ENCODE results near the gene TMEM39B. TPM values are rescaled to one million over a fixed set of nuclear protein-coding genes. Genes with fewer than 3 reads are reported as not detected.

TMEM39B gene
- total RNA-seq, 4 donors from 2014 or later: 7.6 to 12.8 (median 9.6) TPM

DNA sequence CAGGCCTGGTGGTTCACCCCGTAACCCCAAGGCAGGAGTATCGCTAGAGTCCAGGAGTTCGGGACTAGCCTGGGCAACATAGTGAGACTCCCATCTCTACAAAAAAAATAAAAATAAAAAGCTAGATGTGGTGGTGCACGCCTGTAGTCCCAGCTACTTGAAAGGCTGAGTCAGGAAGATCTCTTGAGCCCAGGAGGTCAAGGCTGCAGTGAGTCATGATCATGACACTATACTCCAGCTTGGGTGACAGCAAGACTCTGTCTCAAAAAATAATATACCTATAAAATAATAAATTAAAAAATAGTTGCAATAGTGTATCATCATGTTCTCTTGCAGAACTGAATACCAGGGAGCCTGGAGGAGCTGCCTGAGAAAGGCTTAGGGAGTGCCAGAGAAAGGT, 19.9 kb upstream of the TMEM39B start:
- H3K9me3 ChIP-seq: no peaks in the 10 kb centered on the region
- no peak overlapping the region for H3K4me3 ChIP-seq (replicated peaks in 1 of 3)
- WGBS, 2 donors: 97 to 98% methylated on average over 4 of the region's 4 CpGs
- H3K4me1 ChIP-seq: peaks cover 0 to 4% of the 10 kb centered on the region in 2 donors
- H3K27ac ChIP-seq: no peak overlapping the region
- H3K36me3 ChIP-seq: peaks cover 17 to 43% of the 10 kb centered on the region in 2 donors
- H3K27me3 ChIP-seq: no peaks in the 10 kb centered on the region
- no peak for DNase-seq
- TF ChIP-seq POLR2A (IDR thresholded peaks at IDR 0.05): no peak
- TF ChIP-seq, protein P1, sequence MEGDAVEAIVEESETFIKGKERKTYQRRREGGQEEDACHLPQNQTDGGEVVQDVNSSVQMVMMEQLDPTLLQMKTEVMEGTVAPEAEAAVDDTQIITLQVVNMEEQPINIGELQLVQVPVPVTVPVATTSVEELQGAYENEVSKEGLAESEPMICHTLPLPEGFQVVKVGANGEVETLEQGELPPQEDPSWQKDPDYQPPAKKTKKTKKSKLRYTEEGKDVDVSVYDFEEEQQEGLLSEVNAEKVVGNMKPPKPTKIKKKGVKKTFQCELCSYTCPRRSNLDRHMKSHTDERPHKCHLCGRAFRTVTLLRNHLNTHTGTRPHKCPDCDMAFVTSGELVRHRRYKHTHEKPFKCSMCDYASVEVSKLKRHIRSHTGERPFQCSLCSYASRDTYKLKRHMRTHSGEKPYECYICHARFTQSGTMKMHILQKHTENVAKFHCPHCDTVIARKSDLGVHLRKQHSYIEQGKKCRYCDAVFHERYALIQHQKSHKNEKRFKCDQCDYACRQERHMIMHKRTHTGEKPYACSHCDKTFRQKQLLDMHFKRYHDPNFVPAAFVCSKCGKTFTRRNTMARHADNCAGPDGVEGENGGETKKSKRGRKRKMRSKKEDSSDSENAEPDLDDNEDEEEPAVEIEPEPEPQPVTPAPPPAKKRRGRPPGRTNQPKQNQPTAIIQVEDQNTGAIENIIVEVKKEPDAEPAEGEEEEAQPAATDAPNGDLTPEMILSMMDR (IDR thresholded peaks at IDR 0.05): no peak
- intact Hi-C loops (cut with DNase I): no loop called here

DNA sequence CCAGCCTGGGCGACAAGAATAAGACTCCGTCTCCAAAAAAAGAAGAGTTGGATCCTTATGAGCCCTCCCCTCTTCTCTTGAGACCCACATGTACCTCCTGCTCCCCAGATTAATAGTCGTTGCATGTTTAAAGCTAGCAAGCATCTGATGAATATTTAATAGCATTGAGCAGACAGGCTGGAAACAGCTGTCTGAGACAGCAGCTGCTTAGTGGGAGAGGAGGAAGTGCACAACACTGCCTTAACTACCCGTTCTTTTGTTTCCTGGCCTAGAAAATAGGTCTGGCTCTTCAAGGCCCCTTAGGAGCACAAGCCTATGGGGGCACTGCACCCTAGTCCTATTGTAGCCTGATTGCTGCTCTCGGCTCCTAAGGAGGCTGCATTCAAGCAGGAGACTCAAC, 17.3 kb upstream of the TMEM39B start:
- peaks cover 25 to 49% of the 10 kb centered on the region in 2 donors for H3K36me3 ChIP-seq
- no peak overlapping the region for H3K27ac ChIP-seq
- no peaks in the 10 kb centered on the region for H3K9me3 ChIP-seq
- peaks cover 0 to 4% of the 10 kb centered on the region in 2 donors for H3K4me1 ChIP-seq
- H3K4me3 ChIP-seq (replicated peaks in 1 of 3): no peak overlapping the region
- TF ChIP-seq, protein P1 (IDR thresholded peaks at IDR 0.05): no peak
- no peak for TF ChIP-seq POLR2A (IDR thresholded peaks at IDR 0.05)
- WGBS, 2 donors: 89 to 95% methylated on average over 5 of the region's 5 CpGs
- intact Hi-C loops (cut with DNase I): no loop called here
- DNase-seq: no peak
- no peaks in the 10 kb centered on the region for H3K27me3 ChIP-seq

DNA sequence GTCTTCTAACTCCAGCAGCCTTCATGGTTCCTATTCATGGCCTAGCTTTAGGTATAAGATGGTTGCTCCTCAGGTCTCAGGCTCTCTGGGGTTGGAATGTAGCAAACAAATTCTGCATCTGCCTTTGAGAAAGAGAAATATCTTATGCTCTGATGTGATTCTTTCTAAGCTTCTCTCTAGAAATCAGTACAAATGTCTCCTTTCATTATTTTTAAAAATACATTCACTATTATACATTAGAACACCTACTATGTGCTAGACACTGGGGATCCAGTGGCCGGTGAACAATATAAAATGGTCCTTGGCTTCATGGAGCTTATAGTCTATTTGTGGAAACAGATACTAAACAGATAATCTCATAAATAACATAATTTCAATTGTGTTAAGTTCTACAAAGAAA, 16.1 kb upstream of the TMEM39B start:
- TF ChIP-seq, protein P1 (IDR thresholded peaks at IDR 0.05): no peak
- no peak for TF ChIP-seq POLR2A (IDR thresholded peaks at IDR 0.05)
- H3K27ac ChIP-seq: no peak overlapping the region
- H3K4me3 ChIP-seq (replicated peaks in 1 of 3): no peak overlapping the region
- H3K36me3 ChIP-seq: peaks cover 35 to 49% of the 10 kb centered on the region in 2 donors
- no peaks in the 10 kb centered on the region for H3K9me3 ChIP-seq
- no peaks in the 10 kb centered on the region for H3K27me3 ChIP-seq
- WGBS, 2 donors: 93 to 98% methylated on average over 1 of the region's 1 CpG
- no peak for DNase-seq
- peaks cover 0 to 4% of the 10 kb centered on the region in 2 donors for H3K4me1 ChIP-seq
- intact Hi-C loops (cut with DNase I): no loop called here

DNA sequence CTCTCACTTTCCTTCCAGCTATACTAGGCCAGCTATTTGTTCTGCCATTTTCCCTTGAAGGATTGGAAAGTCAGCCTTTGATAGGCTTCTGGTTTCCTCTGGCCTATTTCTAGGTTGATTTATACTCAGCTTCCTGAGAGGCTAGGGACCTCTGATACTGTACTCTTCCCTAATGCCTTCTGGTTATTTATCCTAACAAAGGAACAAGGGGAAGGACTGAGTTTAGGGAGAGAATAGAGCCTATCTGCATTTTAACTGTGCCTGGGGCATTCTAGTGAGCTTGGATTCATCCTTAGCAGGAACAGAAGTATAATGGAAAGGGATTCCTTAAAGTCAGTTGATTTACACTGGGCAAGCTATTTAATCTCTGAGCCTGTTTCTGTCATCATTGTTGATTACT, 11.8 kb upstream of the TMEM39B start:
- intact Hi-C loops (cut with DNase I): loop anchor here (5.0 to 10.0 kb wide), 2 partner anchors 54 to 96 kb away; no protein-coding TSS in a partner anchor
- H3K27me3 ChIP-seq: no peaks in the 10 kb centered on the region
- H3K4me3 ChIP-seq (replicated peaks in 1 of 3): no peak overlapping the region
- peaks cover 16 to 21% of the 10 kb centered on the region in 2 donors for H3K4me1 ChIP-seq
- TF ChIP-seq POLR2A (IDR thresholded peaks at IDR 0.05): no peak
- TF ChIP-seq, protein P1 (IDR thresholded peaks at IDR 0.05): no peak
- H3K36me3 ChIP-seq: peaks cover 18 to 19% of the 10 kb centered on the region in 2 donors
- no peak for DNase-seq
- no peaks in the 10 kb centered on the region for H3K9me3 ChIP-seq
- H3K27ac ChIP-seq: peak overlapping the region in 1 of 3 donors; percentile 20

DNA sequence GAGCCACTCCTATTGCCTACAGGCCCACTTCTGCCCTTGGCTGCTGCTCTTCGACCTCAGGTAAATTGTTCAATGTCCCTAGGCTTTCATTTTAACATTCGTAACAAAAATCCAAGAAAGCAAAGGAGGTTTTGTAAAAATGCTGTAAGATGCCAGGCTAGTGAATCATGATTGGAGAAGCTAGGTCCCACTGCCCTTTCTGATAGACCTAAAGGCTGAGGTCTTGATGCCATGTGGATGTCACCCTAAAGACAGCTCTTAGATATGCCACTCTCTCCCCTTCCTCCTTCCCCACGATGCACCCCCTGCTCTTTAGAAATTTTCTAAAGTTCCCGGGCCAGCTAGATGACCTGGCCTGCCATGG, 9.9 kb upstream of the TMEM39B start:
- 50 to 52% methylated on average over 4 of the region's 4 CpGs for WGBS, 2 donors
- H3K4me3 ChIP-seq (replicated peaks in 1 of 3): no peak overlapping the region
- H3K9me3 ChIP-seq: no peaks in the 10 kb centered on the region
- no peaks in the 10 kb centered on the region for H3K27me3 ChIP-seq
- peaks cover 19 to 33% of the 10 kb centered on the region in 2 donors for H3K4me1 ChIP-seq
- H3K36me3 ChIP-seq: peaks cover 18 to 19% of the 10 kb centered on the region in 2 donors
- intact Hi-C loops (cut with DNase I): loop anchor here (5.0 to 10.0 kb wide), 2 partner anchors 56 to 98 kb away; no protein-coding TSS in a partner anchor
- peak overlapping the region; percentile 34 to 77 (median 53) for H3K27ac ChIP-seq
- no peak for TF ChIP-seq POLR2A (IDR thresholded peaks at IDR 0.05)
- TF ChIP-seq, protein P1 (IDR thresholded peaks at IDR 0.05): no peak
- no peak for DNase-seq

Measured in thyroid gland (tissue), 4 donors.